HepG2 (cell line): ENCODE results near the gene SLC4A2. TPM values are rescaled to one million over a fixed set of nuclear protein-coding genes. Genes with fewer than 3 reads are reported as not detected.

Experiments
- CSRNP1 ChIP-seq: sonication (generic); formaldehyde crosslinking; IDR thresholded peaks from 2 replicates; pipeline ENCODE4 v1.8.1; 2023; ENCODE audit warnings: mild to moderate bottlenecking, missing genetic modification reagents
- DMTF1 ChIP-seq: sonication (generic); formaldehyde crosslinking; IDR thresholded peaks from 2 replicates; pipeline ENCODE4 v1.4.0; 2020; ENCODE audit warnings: mild to moderate bottlenecking, missing genetic modification reagents
- FOXA1 ChIP-seq, 2 experiments: fragments of 450-650 bp in 1 of 2; sonication (generic) in 1 of 2; formaldehyde crosslinking in 1 of 2; IDR thresholded peaks; 2 replicates each; pipeline versions ENCODE4 v1.4.0 to v1.6.1; 2016 to 2020; ENCODE audit warnings: missing genetic modification reagents in 1 of 2
- GATAD1 ChIP-seq: IDR thresholded peaks from 2 replicates; pipeline ENCODE4 v1.6.1; 2016; ENCODE audit warnings: missing genetic modification reagents, missing compliant biosample characterization
- MXD1 ChIP-seq: sonication (generic); formaldehyde crosslinking; IDR thresholded peaks from 2 replicates; pipeline ENCODE4 v1.4.0; 2020; ENCODE audit warnings: mild to moderate bottlenecking, missing genetic modification reagents
- MXD4 ChIP-seq: IDR thresholded peaks from 2 replicates; pipeline ENCODE4 v1.6.1; 2016; ENCODE audit warnings: mild to moderate bottlenecking, missing biosample characterization, missing genetic modification reagents
- NFIC ChIP-seq: IDR thresholded peaks from 2 replicates; pipeline ENCODE4 v1.6.1; 2012; ENCODE audit warnings: mild to moderate bottlenecking, low read length, inconsistent platforms
- NR1H2 ChIP-seq: sonication (generic); formaldehyde crosslinking; IDR thresholded peaks from 2 replicates; pipeline ENCODE4 v1.8.1; 2022; ENCODE audit warnings: low read depth, missing genetic modification reagents, borderline replicate concordance
- PRMT3 ChIP-seq: sonication (generic); formaldehyde crosslinking; IDR thresholded peaks from 2 replicates; pipeline ENCODE4 v1.8.1; 2022; ENCODE audit warnings: low read depth, mild to moderate bottlenecking, moderate library complexity, missing genetic modification reagents, borderline replicate concordance
- RBFOX2 ChIP-seq: fragments of 200-400 bp; formaldehyde crosslinking; IDR thresholded peaks from 2 replicates; pipeline ENCODE4 v1.6.1; 2017; ENCODE audit warnings: low read depth, mild to moderate bottlenecking, low read length
- SCMH1 ChIP-seq: sonication (generic); formaldehyde crosslinking; IDR thresholded peaks from 2 replicates; pipeline ENCODE4 v1.9.0; 2021; ENCODE audit warnings: missing genetic modification reagents, mild to moderate bottlenecking, borderline replicate concordance
- SRY ChIP-seq: sonication (generic); formaldehyde crosslinking; IDR thresholded peaks from 2 replicates; pipeline ENCODE4 v1.8.0; 2022; ENCODE audit warnings: mild to moderate bottlenecking, missing genetic modification reagents
- TEF ChIP-seq: sonication (generic); formaldehyde crosslinking; IDR thresholded peaks from 2 replicates; pipeline ENCODE4 v1.5.0; 2020; ENCODE audit warnings: missing genetic modification reagents
- THAP11 ChIP-seq: IDR thresholded peaks from 2 replicates; pipeline ENCODE4 v1.6.1; 2016; ENCODE audit warnings: missing biosample characterization, missing genetic modification reagents
- ZBTB44 ChIP-seq: sonication (generic); formaldehyde crosslinking; IDR thresholded peaks from 2 replicates; pipeline ENCODE4 v1.4.0; 2020; ENCODE audit warnings: missing genetic modification reagents
- ZFP1 ChIP-seq: IDR thresholded peaks from 2 replicates; pipeline ENCODE4 v1.6.1; 2016
- ZFP37 ChIP-seq: sonication (generic); formaldehyde crosslinking; IDR thresholded peaks from 2 replicates; pipeline ENCODE4 v1.4.0; 2020; ENCODE audit warnings: missing genetic modification reagents, borderline replicate concordance
- ZNF468 ChIP-seq: sonication (generic); formaldehyde crosslinking; IDR thresholded peaks from 2 replicates; pipeline ENCODE4 v1.8.0; 2022; ENCODE audit warnings: mild to moderate bottlenecking, moderate library complexity, missing genetic modification reagents
- ZNF530 ChIP-seq: sonication (generic); formaldehyde crosslinking; IDR thresholded peaks from 2 replicates; pipeline ENCODE4 v1.5.0; 2020; ENCODE audit warnings: low read depth, mild to moderate bottlenecking, missing genetic modification reagents
- ZNF549 ChIP-seq: sonication (generic); formaldehyde crosslinking; IDR thresholded peaks from 2 replicates; pipeline ENCODE4 v1.5.0; 2020; ENCODE audit warnings: missing genetic modification reagents
- ZNF557 ChIP-seq: sonication (generic); formaldehyde crosslinking; IDR thresholded peaks from 2 replicates; pipeline ENCODE4 v1.4.0; 2020; ENCODE audit warnings: missing genetic modification reagents
- ZNF589 ChIP-seq: sonication (generic); formaldehyde crosslinking; conservative IDR thresholded peaks from 2 replicates; pipeline ENCODE4 v1.8.0; 2022; ENCODE audit warnings: mild to moderate bottlenecking, moderate library complexity, missing genetic modification reagents
- polyA plus RNA-seq, 8 experiments: library from polyadenylated mRNA; depleted of rRNA in 3 of 8; stranded (reverse) in 7 of 8; unstranded in 1 of 8; fragments of >200 nt; fragmentation: Illumina TruSeq in 4 of 8; extraction: Trizol in 4 of 8; gene quantifications; 2 replicates each; pipeline versions ENCODE4 v1.2.1 to v1.2.3, GENCODE V29; 2011 to 2016; ENCODE audit warnings: low read depth in 4 of 8, missing spikeins in 1 of 8, mixed read lengths in 1 of 8; ENCODE audit not compliant: insufficient read depth in 1 of 8
- total RNA-seq, 5 experiments: library from RNA; depleted of rRNA; stranded (reverse); fragments of >200 nt; fragmentation: Illumina TruSeq; extraction: Trizol; gene quantifications; 2 replicates each; pipeline ENCODE4 v1.2.3, GENCODE V29; 2016; ENCODE audit warnings: low read depth in 1 of 5

SLC4A2 gene
- total and polyA plus RNA-seq, 2 of the 13 experiments (the other 11 are each of a cell fraction or from before 2014, with no cell fraction given), result 51.9 to 73.4 TPM

GRCh38 chr7:151062399-151063211 lies 3.2 kb downstream of the SLC4A2 start (continued):
- no peak for TF ChIP-seq NR1H2 (CRISPR knock-in tag)
- 0 out of 2 replicates have a peak, but pooled peaks have one; percentile 33 for TF ChIP-seq ZFP1 (CRISPR knock-in tag)
- TF ChIP-seq SRY (CRISPR knock-in tag), result peak; percentile 46; the same call in 1 of the 2 replicates
- no peak for TF ChIP-seq DMTF1 (CRISPR knock-in tag)
- no peak for TF ChIP-seq ZBTB44
- no peak for TF ChIP-seq SCMH1
- no peak for TF ChIP-seq FOXA1 (IDR thresholded peaks at IDR 0.05)
- peak; percentile 7; the same call in 1 of the 2 replicates for TF ChIP-seq FOXA1 (CRISPR knock-in tag; IDR thresholded peaks at IDR 0.05)
- 0 out of 2 replicates have a peak, but pooled peaks have one; percentile 54 for TF ChIP-seq GATAD1 (CRISPR knock-in tag)
- no peak for TF ChIP-seq ZNF530 (CRISPR knock-in tag)
- peak; percentile 75; the same call in 1 of the 2 replicates for TF ChIP-seq MXD4 (CRISPR knock-in tag)
- TF ChIP-seq CSRNP1, result no peak; the same call in 1 of the 2 replicates
- TF ChIP-seq ZNF468 (CRISPR knock-in tag), result no peak
- TF ChIP-seq ZNF589 (CRISPR knock-in tag), result no peak
- TF ChIP-seq TEF (CRISPR knock-in tag), result no peak
- TF ChIP-seq THAP11, result peak; percentile 84
- no peak for TF ChIP-seq PRMT3 (CRISPR knock-in tag)
- no peak for TF ChIP-seq ZFP37 (CRISPR knock-in tag)
- TF ChIP-seq NFIC, result no peak
- TF ChIP-seq MXD1 (CRISPR knock-in tag), result no peak; the same call in 1 of the 2 replicates
- TF ChIP-seq ZNF557 (CRISPR knock-in tag), result no peak
- no peak for TF ChIP-seq ZNF549 (CRISPR knock-in tag)
- TF ChIP-seq RBFOX2, result peak; percentile 79
